AG04450 (cell line): Measurements from ENCODE around the gene RPH3AL. TPM values are rescaled to one million over a fixed set of nuclear protein-coding genes. Genes with fewer than 3 reads are reported as not detected.
"Not testable (repeated sequence)": the region's sequence is repeated elsewhere in the genome, so short reads cannot be mapped to it uniquely, and the experiment has no call there.

Source experiments
- CTCF ChIA-PET: fragments of 300-600, 350-600 bp; formaldehyde crosslinking; extraction: SDS; loops from one replicate; lab custom pipeline; 2022; ENCODE audit warnings: antibody characterized with exemption, inconsistent platforms; lab: Charles Lee
- POLR2A ChIA-PET: fragments of 350-600 bp; formaldehyde crosslinking; extraction: SDS; loops from one replicate; lab custom pipeline; 2021; ENCODE audit warnings: antibody characterized with exemption, inconsistent platforms; lab: Yijun Ruan, JAX
- DNase-seq: peaks from one replicate; pipeline ENCODE4 v3.0.0-alpha.2; 2011; ENCODE audit warnings: low read depth, low spot score
- H3K27ac ChIP-seq: one replicate; pipeline ENCODE4 v1.5.1; 2012; ENCODE audit warnings: low read depth, low read length, control low read depth
- H3K27me3 ChIP-seq: one replicate; pipeline ENCODE4 v1.6.0; 2012; ENCODE audit warnings: low read length; ENCODE audit not compliant: control insufficient read depth, insufficient read depth
- H3K4me3 ChIP-seq: 2 replicates; pipeline ENCODE4 v1.5.1; 2011; ENCODE audit warnings: mild to moderate bottlenecking, low read depth, low read length, control low read depth
- H3K9me3 ChIP-seq: 2 replicates; pipeline ENCODE4 v1.5.1; 2012; ENCODE audit warnings: low read length; ENCODE audit not compliant: control insufficient read depth, insufficient read depth
- polyA plus RNA-seq: library from polyadenylated mRNA; depleted of rRNA; stranded (reverse); fragments of >200 nt; gene quantifications from 2 replicates; pipeline ENCODE4 v1.2.3, GENCODE V29; 2011
- TF ChIP-seq, protein P1 (sequence below): IDR thresholded peaks from 2 replicates; pipeline ENCODE4 v1.5.1; 2011; ENCODE audit warnings: low read depth, low read length, control low read depth, inconsistent platforms

RPH3AL gene
- polyA plus RNA-seq, 1 experiment: 1.3 TPM

DNA sequence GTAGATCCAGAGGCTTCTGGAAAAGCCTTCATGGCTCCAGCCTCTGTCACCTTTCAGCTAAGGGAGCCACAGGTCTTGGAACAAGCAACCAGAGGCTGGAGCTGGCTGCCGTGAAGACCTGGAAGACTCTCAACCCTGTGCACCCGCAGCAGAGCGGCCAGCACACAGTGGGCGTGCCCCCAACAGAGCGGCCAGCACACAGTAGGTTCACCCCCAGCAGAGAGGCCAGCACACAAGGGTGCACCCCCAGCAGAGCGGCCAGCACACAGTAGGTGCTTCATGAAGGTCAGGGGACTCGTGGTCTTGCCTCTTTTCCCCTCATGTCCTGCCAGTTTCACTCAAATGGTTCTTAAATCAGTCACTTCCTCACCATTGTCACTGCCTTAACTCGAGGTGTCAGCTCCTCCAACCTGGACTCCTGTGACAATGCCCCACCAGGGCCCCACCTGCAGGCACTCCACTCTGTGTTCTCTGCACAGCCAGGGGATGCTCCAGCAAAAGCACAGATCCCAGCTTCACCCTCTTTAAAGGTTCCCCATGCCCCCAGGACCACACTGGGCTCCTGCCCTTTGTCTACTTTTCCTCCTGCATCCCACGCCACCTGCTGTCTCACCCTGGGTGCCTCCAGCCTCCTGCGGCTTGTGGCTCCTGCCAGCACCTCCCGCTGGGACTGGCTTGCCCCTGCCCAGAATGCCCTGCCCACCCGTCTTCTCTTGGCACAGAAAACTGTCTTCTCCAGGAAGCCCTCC, 128.7 kb downstream of the RPH3AL start:
- ChIA-PET CTCF (no interaction called here), POLR2A (no interaction called here)
- Histone ChIP-seq H3K9me3 (peaks cover 3% of the 10 kb centered on the region; the same call in 1 of the 2 replicates), H3K27me3 (peaks cover 7% of the 10 kb centered on the region), H3K27ac (no peak overlapping the region), H3K4me3 (no peak overlapping the region)
- TF ChIP-seq, protein P1, sequence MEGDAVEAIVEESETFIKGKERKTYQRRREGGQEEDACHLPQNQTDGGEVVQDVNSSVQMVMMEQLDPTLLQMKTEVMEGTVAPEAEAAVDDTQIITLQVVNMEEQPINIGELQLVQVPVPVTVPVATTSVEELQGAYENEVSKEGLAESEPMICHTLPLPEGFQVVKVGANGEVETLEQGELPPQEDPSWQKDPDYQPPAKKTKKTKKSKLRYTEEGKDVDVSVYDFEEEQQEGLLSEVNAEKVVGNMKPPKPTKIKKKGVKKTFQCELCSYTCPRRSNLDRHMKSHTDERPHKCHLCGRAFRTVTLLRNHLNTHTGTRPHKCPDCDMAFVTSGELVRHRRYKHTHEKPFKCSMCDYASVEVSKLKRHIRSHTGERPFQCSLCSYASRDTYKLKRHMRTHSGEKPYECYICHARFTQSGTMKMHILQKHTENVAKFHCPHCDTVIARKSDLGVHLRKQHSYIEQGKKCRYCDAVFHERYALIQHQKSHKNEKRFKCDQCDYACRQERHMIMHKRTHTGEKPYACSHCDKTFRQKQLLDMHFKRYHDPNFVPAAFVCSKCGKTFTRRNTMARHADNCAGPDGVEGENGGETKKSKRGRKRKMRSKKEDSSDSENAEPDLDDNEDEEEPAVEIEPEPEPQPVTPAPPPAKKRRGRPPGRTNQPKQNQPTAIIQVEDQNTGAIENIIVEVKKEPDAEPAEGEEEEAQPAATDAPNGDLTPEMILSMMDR: no peak
- DNase-seq: no peak

DNA sequence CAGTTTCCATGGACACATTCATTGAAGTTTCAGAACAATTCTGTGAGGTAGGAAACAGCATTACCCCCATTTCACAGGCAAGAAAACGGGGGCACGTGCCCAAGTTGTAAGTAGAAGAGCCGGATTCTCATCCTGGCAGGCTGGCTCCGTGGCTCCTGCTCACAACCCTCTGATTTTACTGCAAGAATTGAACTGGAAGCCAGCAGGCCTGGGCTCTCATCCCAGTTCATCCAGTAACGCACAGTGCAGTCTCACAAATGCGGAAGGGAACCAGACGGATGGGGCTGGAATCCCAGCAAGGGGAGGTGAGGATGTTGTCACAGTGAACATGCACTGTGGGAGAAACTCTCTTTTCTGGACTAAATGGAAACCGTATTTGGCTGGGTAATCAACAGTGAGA, 130.4 kb downstream of the RPH3AL start:
- POLR2A ChIA-PET: no interaction called here
- Histone ChIP-seq H3K27me3 (no peaks in the 10 kb centered on the region), H3K27ac (no peak overlapping the region), H3K4me3 (no peak overlapping the region), H3K9me3 (peaks cover 3% of the 10 kb centered on the region; the same call in 1 of the 2 replicates)
- no peak for DNase-seq
- CTCF ChIA-PET: no interaction called here
- TF ChIP-seq, protein P1: no peak

DNA sequence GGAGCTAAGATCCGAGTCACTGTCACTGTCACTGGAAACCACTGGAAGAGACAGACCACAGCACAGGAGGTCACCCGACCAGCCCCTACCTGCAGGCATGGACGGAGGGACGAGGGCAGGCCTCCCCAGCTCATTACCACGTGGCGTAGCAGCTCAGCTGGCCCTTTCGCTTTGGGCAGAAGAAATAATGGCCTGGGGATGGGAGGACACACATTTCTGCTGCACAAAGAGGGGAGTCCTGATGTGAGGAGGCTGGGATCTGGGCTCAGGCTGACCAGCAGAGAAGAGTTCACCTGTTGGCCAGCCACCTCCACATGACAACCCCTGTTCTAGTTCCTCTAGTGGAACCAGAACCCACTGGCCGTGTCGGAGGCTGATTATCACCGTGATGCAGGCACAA, 132.9 kb downstream of the RPH3AL start:
- H3K27ac ChIP-seq: no peak overlapping the region
- TF ChIP-seq, protein P1: no peak
- no peak overlapping the region for H3K4me3 ChIP-seq
- DNase-seq: no peak
- H3K27me3 ChIP-seq: no peaks in the 10 kb centered on the region
- ChIA-PET CTCF (no interaction called here), POLR2A (no interaction called here)
- peaks cover 3% of the 10 kb centered on the region; the same call in 1 of the 2 replicates for H3K9me3 ChIP-seq

DNA sequence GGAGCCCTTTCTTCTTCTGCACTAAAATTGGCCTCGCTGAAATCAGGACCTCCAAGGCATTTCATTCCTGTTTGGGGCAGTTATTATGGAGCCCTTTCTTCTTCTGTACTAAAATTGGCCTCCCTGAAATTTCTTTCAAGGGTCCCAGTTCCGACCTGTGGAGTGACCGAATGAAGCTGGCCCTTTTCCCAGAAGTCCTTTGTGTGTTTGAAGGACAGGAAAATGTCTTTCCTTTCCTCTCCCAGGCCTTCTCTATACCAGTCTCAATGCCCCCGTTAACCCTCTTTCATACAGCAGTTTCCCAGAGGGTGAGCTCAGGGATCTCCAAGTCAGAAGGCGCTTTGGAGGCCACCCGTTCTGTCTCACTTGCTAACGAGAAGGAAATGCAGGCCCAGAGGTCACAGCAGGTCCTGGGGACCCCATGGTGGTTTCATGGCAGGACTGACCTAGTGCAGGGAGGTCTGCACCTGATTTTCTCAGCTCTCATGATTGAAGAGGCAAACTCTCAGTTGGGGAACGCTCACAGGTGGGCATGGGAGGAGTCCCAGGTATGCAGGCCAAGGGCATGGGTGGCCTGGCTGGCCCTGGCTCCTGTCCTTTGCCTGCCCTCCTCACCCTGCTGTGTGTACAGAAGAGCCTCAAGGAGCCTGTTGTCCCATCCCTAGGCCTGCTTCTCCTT, 134.0 kb downstream of the RPH3AL start:
- ChIA-PET POLR2A (no interaction called here), CTCF (no interaction called here)
- Histone ChIP-seq H3K9me3 (no peaks in the 10 kb centered on the region; the same call in 1 of the 2 replicates), H3K27ac (no peak overlapping the region), H3K27me3 (no peaks in the 10 kb centered on the region), H3K4me3 (no peak overlapping the region)
- DNase-seq: no peak
- TF ChIP-seq, protein P1: no peak

DNA sequence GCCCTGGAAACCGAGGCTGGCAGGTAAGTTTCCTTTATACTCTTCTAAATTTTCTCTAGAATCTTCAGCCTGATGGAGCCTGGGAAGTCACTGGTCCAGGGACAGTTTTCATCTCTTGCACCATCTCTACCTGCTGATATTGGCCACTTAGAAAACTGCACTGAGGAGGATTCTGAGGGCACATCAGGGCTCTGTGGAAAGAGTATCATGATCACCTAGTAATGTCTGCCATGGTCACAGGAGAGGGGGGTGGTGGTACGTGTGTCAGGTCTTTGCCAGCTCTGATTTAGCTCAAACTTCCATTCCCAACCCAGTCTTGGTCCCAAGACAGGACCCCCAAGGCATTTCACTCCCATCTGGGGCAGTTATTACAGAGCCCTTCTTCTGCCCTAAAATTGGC, 136.0 kb downstream of the RPH3AL start:
- H3K27me3 ChIP-seq: no peaks in the 10 kb centered on the region
- POLR2A ChIA-PET: no interaction called here
- no peak overlapping the region for H3K4me3 ChIP-seq
- no peak overlapping the region for H3K27ac ChIP-seq
- no peaks in the 10 kb centered on the region; the same call in 1 of the 2 replicates for H3K9me3 ChIP-seq
- CTCF ChIA-PET: no interaction called here
- TF ChIP-seq, protein P1: no peak
- no peak for DNase-seq

DNA sequence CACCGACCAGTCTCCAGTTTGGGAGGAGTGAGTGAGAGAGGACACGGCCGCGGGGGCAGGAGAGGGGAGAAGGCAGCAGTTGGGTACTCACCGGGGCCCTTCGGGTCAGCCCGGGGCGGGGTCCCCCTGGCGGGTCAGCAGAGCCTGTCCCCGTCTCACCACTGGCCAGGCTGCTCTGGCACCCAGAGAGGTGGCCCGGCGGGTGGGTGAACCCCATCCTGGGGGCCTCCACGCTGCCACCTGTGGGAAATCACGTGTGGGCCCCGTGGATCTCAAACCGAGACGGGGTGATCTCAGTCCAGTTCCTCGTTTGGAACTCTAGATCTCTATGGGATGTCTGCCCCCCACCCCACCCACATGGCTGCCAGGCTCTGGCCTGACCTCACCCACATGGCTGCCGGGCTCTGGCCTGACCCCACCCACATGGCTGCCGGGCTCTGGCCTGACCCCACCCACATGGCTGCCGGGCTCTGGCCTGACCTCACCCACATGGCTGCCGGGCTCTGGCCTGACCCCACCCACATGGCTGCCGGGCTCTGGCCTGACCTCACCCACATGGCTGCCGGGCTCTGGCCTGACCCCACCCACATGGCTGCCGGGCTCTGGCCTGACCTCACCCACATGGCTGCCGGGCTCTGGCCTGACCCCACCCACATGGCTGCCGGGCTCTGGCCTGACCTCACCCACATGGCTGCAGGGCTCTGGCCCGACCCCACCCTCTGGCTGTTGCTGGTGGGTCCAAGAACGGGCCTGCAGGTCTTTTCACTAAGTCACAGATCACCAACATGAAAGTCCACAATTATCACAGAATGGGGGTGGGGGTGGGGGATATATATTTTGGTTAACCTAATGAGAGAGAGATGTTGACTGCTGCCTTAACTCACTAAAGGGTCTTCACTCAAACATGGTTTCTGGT, 136.8 kb downstream of the RPH3AL start:
- H3K4me3 ChIP-seq, H3K27me3 ChIP-seq, DNase-seq, CTCF ChIA-PET, POLR2A ChIA-PET, H3K27ac ChIP-seq, H3K9me3 ChIP-seq: not testable (repeated sequence)
